GM12892 (cell line): ENCODE measurements around the gene CBLL1. TPM values are rescaled to one million over a fixed set of nuclear protein-coding genes. Genes with fewer than 3 reads are reported as not detected.

Experiments
- DNase-seq: peaks from one replicate; pipeline ENCODE4 v3.0.0; 2011; ENCODE audit not compliant: insufficient read length
- FAIRE-seq: peaks from 2 replicates; lab custom pipeline; 2011; peaks lifted over from hg19 to GRCh38; lab: Jason Lieb, UNC
- POLR2A ChIP-seq: IDR thresholded peaks from 2 replicates; pipeline ENCODE4 v1.6.1; 2011; ENCODE audit warnings: low read depth, low read length, control low read depth
- POLR2AphosphoS5 ChIP-seq: IDR thresholded peaks from 2 replicates; pipeline ENCODE4 v1.6.1; 2011; ENCODE audit warnings: low read depth, low read length, control low read depth
- TAF1 ChIP-seq: IDR thresholded peaks from 2 replicates; pipeline ENCODE4 v1.6.1; 2011; ENCODE audit warnings: low read depth, mild to moderate bottlenecking, control low read depth, low read length, borderline replicate concordance
- polyA plus RNA-seq: library from polyadenylated mRNA; unstranded; fragments of >200 nt; gene quantifications from one replicate; pipeline ENCODE4 v1.2.1, GENCODE V29; 2012; ENCODE audit warnings: missing spikeins, inconsistent platforms; ENCODE audit not compliant: missing spikeins

Gene CBLL1
- 18.0 TPM for polyA plus RNA-seq

- DNase-seq, result peak; percentile 70
- peak; percentile 97 for FAIRE-seq
- TF ChIP-seq POLR2AphosphoS5 (peak; percentile 79), POLR2A (peak; percentile 84), TAF1 (no peak; the same call in none of the 2 replicates)
These were observed at the start of gene CBLL1 for GRCh38 chr7:107743567-107744344. CBLL1 (plus strand) TSS chr7:107744142; CDS start chr7:107744164, 22 bp downstream.

GRCh38 chr7:107694386-107694785 is 49.6 kb upstream of the CBLL1 start:
- FAIRE-seq (no peak), DNase-seq (no peak)
- no peak for TF ChIP-seq POLR2A
- TF ChIP-seq TAF1, result no peak
- no peak for TF ChIP-seq POLR2AphosphoS5

GRCh38 chr7:107696330-107696946 is 47.5 kb upstream of the CBLL1 start:
- no peak for FAIRE-seq
- no peak for DNase-seq
- no peak for TF ChIP-seq POLR2A
- no peak for TF ChIP-seq TAF1
- no peak for TF ChIP-seq POLR2AphosphoS5

- no peak for FAIRE-seq
- DNase-seq, result no peak
- TF ChIP-seq POLR2A (no peak), TAF1 (no peak), POLR2AphosphoS5 (no peak)
These were observed 46.5 kb upstream of the CBLL1 start for GRCh38 chr7:107697321-107698049.

GRCh38 chr7:107700570-107700969 is 43.4 kb upstream of the CBLL1 start:
- no peak for DNase-seq
- FAIRE-seq, result no peak
- TF ChIP-seq POLR2A, result no peak
- no peak for TF ChIP-seq TAF1
- TF ChIP-seq POLR2AphosphoS5, result no peak

- DNase-seq (no peak), FAIRE-seq (no peak)
- TF ChIP-seq POLR2AphosphoS5 (no peak), TAF1 (no peak), POLR2A (no peak)
These were observed 42.8 kb upstream of the CBLL1 start for GRCh38 chr7:107701191-107701590.

GRCh38 chr7:107703219-107703618 is 40.7 kb upstream of the CBLL1 start:
- no peak for FAIRE-seq
- TF ChIP-seq POLR2A (no peak), POLR2AphosphoS5 (no peak), TAF1 (no peak)

GRCh38 chr7:107703872-107704271 is 40.1 kb upstream of the CBLL1 start:
- no peak for FAIRE-seq
- TF ChIP-seq TAF1 (no peak), POLR2AphosphoS5 (no peak), POLR2A (no peak)

More at GRCh38 chr7:107703219-107703618, 40.7 kb upstream of the CBLL1 start:
- no peak for DNase-seq

GRCh38 chr7:107708956-107709355 is 35.0 kb upstream of the CBLL1 start:
- FAIRE-seq (no peak), DNase-seq (no peak)
- no peak for TF ChIP-seq POLR2A
- TF ChIP-seq POLR2AphosphoS5, result no peak
- no peak for TF ChIP-seq TAF1

More at GRCh38 chr7:107703872-107704271, 40.1 kb upstream of the CBLL1 start:
- no peak for DNase-seq

GRCh38 chr7:107711301-107711700 is 32.6 kb upstream of the CBLL1 start:
- FAIRE-seq (no peak), DNase-seq (no peak)
- TF ChIP-seq POLR2A (no peak), POLR2AphosphoS5 (no peak), TAF1 (no peak)

GRCh38 chr7:107712025-107712424 is 31.9 kb upstream of the CBLL1 start:
- DNase-seq (no peak), FAIRE-seq (no peak)
- TF ChIP-seq TAF1 (no peak), POLR2A (no peak), POLR2AphosphoS5 (no peak)

- FAIRE-seq (no peak), DNase-seq (no peak)
- TF ChIP-seq TAF1 (no peak), POLR2AphosphoS5 (no peak), POLR2A (no peak)
These were observed 31.0 kb upstream of the CBLL1 start for GRCh38 chr7:107712896-107713295.
